ENCODE measurements around the gene TMEM217. TPM values are rescaled to one million over a fixed set of nuclear protein-coding genes. Genes with fewer than 3 reads are reported as not detected.
"Not testable (repeated sequence)": the region's sequence is repeated elsewhere in the genome, so short reads cannot be mapped to it uniquely, and the experiment has no call there.

The TMEM217 gene
- total RNA-seq, 2 donors from 2014 or later = 2.0 to 9.6 TPM

DNA sequence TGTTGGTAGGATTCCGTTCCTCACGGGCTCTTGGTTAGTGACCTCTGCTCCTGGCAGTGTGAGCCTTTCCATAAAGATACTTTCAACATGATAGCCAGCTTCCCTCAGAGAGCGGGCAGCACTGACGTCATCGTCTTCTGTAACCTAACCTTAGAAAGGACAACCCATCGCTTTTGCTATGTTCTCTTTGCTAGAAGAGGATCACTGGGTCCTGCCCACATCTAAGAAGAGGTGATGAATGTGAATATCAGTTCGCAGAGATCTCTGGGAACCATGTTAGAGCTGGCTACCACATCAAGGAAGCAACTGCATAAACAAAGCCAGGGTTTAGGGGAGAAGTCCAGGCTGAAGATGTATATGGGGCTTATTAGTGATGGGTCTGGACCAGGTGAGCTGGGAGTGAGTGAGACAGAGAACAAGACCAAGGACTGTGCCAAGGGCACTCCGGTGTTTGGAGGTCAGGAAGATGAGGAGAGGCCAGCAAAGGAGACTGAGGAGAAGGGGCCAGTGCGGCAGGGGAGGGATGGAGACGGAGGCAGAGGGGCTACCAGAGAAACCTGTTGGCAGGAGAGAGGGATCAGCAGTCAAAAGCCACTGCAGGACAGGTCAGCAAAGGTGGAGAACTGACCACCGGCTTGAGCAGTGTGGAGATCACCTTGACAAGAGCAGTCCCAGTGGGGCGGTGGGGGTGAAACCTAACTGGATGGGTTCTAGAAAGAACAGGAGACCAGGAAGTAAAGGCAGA, 48.3 kb downstream of the TMEM217 start:
- H3K27ac Mint-ChIP-seq = peak overlapping the region; percentile 91 to 93
- H3K36me3 Mint-ChIP-seq = no peaks in the 10 kb centered on the region
- peak; percentile 59 to 61 for DNase-seq (ENCODE audit: low spot score in 2 of 2)
- H3K9me3 Mint-ChIP-seq = no peaks in the 10 kb centered on the region
- ATAC-seq = peak; percentile 65 to 75

DNA sequence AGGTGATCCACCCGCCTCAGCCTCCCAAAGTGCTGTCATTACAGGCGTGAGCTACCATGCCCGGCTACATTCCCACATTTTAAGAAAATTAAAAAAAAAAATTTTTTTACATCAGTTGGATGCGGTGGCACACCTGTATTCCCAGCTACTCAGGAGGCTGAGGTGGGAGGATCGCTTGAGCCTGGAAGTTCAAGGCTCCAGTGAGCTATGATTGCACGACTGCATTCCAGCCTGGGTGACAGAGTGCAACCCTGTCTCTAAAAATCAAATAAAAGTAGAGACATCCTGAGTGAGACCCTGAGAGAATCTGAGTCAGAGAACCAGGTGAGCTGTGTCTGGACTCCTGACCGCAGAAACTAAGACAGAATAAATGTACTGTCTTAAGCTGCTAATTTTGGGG, 49.2 kb downstream of the TMEM217 start:
- peak overlapping the region in 1 of 2 donors; percentile 91 for H3K27ac Mint-ChIP-seq
- no peak for DNase-seq (ENCODE audit: low spot score in 2 of 2)
- H3K36me3 Mint-ChIP-seq = no peaks in the 10 kb centered on the region
- ATAC-seq = no peak
- H3K9me3 Mint-ChIP-seq = no peaks in the 10 kb centered on the region

DNA sequence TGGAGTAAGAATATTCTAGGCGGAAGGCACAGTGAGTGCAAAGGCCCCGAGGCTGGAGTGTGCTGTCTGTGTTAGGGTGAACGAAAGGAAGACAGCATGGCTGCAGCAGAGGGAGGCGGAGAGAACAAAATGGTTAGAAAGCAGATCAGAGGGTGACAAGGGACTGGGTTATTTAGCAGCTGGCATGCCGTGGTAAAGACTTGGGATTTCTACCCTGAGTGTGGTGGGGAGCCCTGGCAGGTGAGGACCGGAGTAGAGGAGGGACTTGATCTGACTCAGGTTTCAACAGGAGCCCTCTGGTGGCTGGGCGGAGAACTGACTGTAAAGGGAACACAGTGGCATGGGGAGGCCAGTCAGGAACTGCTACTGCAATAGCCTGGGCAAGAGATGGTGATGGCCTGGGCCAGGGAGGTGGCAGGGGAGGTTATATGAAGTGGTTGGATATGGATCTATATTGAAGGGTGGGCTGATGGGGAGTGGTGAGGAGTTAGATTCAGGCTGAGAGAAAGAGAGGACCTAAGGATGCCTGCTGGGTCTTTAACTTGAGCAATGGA, 50.0 kb downstream of the TMEM217 start:
- peak overlapping the region; percentile 75 to 85 for H3K27ac Mint-ChIP-seq
- H3K9me3 Mint-ChIP-seq = no peaks in the 10 kb centered on the region
- DNase-seq (ENCODE audit: low spot score in 2 of 2) = peak; percentile 90
- H3K36me3 Mint-ChIP-seq = no peaks in the 10 kb centered on the region
- ATAC-seq = peak; percentile 58 to 65

DNA sequence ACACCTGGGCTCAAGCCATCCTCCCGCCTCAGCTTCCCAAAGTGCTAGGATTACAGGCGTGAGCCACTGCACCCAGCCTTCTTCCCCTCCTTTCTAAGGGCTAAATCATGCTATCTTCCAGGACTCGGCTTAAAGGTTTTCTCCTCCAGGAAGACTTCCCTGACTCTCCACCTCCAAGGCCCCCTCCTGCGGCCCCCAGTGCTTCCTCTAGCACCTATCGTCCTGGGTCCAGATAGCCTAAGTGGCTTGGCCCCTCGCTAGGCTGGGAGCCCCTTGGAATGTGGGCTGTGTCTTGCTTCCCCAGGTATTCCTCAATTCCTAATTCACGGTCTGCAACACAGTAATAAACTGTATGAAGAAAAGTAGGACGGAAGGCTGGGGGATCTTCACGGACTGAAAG, 51.3 kb downstream of the TMEM217 start:
- Mint-ChIP-seq H3K9me3 (no peaks in the 10 kb centered on the region), H3K36me3 (peaks cover 0 to 5% of the 10 kb centered on the region in 2 donors), H3K27ac (peak overlapping the region; percentile 53 to 75)
- DNase-seq (ENCODE audit: low spot score in 2 of 2) (no peak), ATAC-seq (no peak)

DNA sequence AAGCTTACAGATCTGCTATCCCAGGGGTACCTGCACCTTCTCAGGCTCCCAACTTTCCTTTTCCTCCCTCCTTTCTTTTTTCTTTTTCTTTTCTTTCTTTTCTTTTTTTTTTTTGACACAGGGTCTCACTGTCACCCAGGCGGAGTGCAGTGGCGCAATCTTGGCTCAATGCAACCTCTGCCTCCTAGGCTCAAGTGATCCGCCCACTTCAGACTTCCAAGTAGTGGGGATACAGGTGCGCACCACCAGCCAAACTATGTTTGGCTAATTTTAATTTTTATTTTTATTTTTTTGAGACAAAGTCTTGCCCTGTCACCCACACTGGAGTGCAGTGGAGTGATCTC, 52.0 kb downstream of the TMEM217 start:
- Mint-ChIP-seq H3K36me3 (peaks cover 0 to 5% of the 10 kb centered on the region in 2 donors), H3K27ac (peak overlapping the region; percentile 69 to 94), H3K9me3 (no peaks in the 10 kb centered on the region)
- DNase-seq (ENCODE audit: low spot score in 2 of 2) (no peak), ATAC-seq (no peak)

DNA sequence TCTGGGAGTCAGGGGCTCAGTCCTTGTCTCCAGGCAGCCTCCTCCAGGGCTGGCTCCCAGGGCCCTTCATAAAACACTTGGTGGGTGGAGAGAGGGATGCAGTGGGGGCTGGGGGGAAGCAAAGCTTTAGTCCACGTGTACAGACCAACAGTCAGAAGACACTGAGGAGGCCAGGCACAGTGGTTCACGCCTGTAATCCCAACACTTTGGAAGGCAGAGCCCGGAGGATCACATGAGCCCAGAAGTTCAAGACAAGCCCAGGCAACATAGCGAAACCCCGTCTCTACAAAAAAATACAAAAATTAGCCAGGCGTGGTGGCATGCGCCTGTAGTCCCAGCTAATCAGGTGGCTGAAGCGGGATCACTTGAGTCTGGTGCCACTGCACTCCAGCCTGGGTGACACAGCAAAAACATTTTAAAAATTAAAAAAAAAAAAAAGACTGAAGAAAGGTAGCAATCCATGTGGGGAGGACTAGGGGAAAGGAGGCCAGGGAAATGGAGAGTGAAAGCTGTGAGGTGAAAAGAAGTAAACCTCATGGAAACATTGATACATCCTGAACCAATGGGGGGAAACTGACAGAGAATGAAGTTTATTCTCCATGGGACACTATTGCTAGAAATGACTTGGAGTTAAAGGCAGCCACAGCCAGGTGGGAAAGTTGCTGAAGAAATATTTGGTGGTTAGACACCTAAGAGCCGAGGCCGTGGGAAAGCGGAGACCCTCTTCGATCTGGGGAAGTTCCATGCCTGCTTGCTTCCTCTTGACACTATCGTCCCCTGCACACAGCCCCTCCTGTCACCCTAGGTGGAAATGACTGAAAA, 52.6 kb downstream of the TMEM217 start:
- Mint-ChIP-seq H3K9me3 (no peaks in the 10 kb centered on the region), H3K27ac (peak overlapping the region; percentile 69 to 94), H3K36me3 (peaks cover 0 to 5% of the 10 kb centered on the region in 2 donors)
- DNase-seq (ENCODE audit: low spot score in 2 of 2) = no peak
- peak; percentile 38 to 42 for ATAC-seq

DNA sequence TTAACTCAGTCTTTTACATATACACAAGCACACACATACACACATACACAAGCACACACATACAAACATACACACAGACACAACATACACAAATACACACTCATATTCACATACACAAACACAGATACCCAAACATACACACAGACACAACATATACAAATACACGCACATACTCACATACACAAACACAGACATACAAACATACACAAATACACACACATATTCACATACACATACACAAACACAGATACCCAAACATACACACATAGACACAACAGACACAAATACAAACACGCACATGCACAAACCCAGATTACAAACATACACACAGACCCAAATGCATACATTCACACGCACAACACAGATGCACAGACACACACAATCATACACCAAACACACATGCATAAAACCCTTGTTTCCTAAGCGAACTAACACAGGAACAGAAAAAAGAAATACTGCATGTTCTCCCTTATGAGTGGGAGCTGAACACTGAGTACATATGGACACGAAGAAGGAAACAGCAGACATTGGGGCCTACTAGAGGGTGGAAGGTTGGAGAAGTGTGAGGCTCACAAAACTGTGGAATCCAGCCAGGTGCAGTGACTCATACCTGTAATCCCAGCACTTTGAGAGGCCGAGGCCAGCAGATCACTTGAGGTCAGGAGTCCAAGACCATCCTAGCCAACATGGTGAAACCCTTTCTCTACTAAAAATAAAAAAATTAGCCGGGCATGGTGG, 53.8 kb downstream of the TMEM217 start:
- H3K36me3 Mint-ChIP-seq = peaks cover 0 to 5% of the 10 kb centered on the region in 2 donors
- DNase-seq (ENCODE audit: low spot score in 2 of 2) (no peak), ATAC-seq (no peak)
- H3K27ac Mint-ChIP-seq = peak overlapping the region; percentile 0 to 1
- H3K9me3 Mint-ChIP-seq = no peaks in the 10 kb centered on the region

DNA sequence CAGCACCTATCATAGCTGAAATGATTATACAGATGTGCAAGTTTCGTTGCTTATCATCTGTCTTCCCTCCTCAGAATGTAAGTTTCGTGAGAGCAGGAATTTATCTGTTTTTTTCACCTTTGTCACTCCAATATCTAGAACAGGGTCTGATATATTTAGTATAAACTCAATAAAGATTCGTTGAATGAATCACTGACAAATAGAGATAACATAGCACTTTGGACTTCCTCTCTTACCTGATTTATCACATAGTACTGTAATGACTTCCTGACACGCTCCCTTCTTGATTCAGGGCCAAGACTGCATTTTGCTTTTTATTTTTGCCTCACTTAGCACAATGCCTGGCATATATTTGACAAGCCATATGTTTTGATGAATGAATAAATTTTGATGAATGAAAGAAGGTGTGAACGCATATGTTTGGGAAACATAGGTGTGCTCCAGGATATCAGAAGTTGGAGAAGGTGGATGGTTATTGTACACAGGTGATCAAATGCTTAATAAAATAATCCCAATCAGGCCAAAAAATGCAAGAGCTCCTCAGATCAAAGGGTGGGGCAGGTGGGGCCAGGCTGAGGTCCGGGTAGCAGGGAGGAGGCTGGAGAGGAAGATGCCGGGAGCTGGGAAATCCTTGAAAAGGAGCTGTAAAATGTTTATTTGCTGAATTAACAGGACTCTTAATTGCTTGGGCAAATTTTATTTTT, 55.0 kb downstream of the TMEM217 start:
- ATAC-seq (peak; percentile 63 to 69), DNase-seq (ENCODE audit: low spot score in 2 of 2) (no peak)
- Mint-ChIP-seq H3K9me3 (no peaks in the 10 kb centered on the region), H3K36me3 (peaks cover 0 to 5% of the 10 kb centered on the region in 2 donors), H3K27ac (peak overlapping the region; percentile 71 to 92)

DNA sequence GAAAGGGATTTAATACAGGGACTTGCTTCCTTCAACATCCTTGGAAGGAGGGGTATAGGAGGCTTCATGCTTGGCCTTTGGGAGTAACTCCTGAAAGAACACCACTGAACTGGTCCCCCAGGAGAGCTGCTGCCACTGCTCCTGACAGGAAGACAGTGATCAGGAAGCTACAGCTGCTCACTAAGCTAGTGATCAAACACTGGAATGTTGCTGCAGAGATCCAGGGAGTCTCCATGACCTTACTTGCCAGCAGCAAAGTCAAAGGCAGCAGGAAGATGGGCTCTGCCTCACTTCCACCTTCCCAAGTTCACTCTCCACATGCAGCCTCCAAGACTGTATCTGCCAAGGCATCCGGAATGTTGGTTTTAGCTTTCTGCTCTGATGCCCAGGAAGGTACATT, 56.2 kb downstream of the TMEM217 start:
- Mint-ChIP-seq H3K36me3 (peaks cover 0 to 5% of the 10 kb centered on the region in 2 donors), H3K27ac (no peak overlapping the region), H3K9me3 (no peaks in the 10 kb centered on the region)
- ATAC-seq (no peak), DNase-seq (ENCODE audit: low spot score in 2 of 2) (no peak)

DNA sequence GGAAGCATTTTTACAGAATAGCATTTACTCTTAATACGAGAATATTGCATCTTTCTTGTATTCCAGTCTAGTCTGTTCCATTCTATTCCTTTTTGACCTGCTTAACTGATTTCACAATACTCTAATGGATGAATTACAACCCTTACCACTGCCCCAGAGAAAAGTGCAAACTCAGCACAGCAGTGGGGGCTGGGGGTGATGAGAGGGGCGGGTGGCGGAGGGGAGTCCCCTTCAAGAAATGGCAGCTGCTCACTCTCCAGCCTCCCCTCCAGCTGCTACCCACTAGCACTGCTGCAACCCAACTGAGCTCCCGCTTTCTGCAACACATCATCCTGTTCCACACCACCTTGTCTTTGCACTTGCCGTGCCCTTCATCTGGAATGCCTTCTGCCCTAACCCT, 57.9 kb downstream of the TMEM217 start:
- DNase-seq (ENCODE audit: low spot score in 2 of 2) (no peak), ATAC-seq (no peak)

DNA sequence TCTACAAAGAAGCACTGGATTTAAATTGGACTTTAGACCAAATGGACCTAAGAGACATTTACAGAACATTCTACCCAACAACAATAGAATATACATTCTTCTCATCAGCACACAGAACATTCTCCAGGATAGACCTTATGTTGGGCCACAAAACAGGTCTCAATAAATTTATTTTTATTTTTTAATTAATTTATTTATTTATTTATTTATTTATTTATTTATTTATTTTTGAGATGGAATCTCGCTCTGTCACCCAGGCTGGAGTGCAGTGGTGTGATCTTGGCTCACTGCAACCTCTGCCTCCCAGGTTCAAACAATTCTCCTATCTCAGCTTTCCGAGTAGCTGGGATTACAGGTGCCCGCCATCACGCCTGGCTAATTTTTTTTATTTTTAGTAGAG, 61.5 kb downstream of the TMEM217 start:
- ATAC-seq; H3K36me3 Mint-ChIP-seq; DNase-seq (ENCODE audit: low spot score in 2 of 2); H3K9me3 Mint-ChIP-seq; H3K27ac Mint-ChIP-seq: not testable (repeated sequence)

More for the DNA sequence above, 57.9 kb downstream of the TMEM217 start:
- peaks cover 0 to 4% of the 10 kb centered on the region in 2 donors for H3K9me3 Mint-ChIP-seq
- H3K27ac Mint-ChIP-seq = no peak overlapping the region
- peaks cover 0 to 5% of the 10 kb centered on the region in 2 donors for H3K36me3 Mint-ChIP-seq

DNA sequence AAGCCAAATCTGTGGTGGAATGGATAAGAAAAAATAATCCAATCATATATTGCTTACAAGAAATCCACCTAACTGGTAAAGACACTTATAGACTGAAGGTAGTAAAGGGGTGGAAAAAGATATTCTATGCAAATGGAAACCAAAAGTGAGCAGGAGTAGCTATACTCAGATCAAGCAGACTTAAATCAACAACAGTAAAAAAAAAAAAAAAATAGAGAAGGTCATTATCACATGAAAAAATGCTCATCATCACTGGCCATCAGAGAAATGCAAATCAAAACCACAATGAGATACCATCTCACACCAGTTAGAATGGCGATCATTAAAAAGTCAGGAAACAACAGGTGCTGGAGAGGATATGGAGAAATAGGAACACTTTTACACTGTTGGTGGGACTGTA, 63.1 kb downstream of the TMEM217 start:
- peak in 1 of 2 donors; percentile 41 for ATAC-seq
- H3K36me3 Mint-ChIP-seq; H3K9me3 Mint-ChIP-seq; DNase-seq (ENCODE audit: low spot score in 2 of 2): not testable (repeated sequence)
- H3K27ac Mint-ChIP-seq = peak overlapping the region; percentile 59 to 92

DNA sequence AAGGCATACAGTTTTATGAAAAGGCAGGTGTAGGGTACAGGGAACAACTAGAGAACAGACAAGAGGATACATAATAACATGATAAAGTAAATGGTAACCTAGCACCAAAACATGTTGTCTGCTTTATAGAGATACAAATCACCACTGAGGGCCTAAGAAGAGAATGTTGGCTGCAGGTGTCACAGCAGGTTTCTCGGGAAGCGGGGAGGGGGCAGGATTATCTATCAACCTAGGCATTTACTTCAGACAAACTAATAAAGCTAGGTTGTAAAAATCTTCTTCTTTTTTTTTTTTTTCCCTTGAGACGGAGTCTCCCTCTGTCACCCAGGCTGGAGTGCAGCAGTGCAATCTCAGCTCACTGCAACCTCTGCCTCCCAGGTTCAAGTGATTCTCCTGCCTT, 65.3 kb downstream of the TMEM217 start:
- DNase-seq (ENCODE audit: low spot score in 2 of 2) = no peak
- H3K27ac Mint-ChIP-seq = no peak overlapping the region

DNA sequence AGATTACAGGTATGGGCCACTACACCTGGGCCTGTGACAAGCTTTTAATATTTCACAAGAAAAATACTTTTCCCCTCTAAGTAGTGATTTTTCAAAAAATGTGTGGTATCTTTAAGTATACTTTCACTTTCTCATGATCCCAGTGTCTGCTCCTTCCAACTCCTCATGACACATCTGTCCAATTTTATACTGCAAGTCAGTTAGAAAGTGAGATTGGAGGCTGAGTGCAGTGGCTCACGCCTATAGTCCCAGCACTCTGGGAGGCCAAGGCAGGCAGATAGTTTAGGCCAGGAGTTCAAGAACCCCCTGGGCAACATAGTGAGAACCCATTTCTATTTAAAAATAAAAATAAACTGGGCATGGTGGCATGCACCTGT, 67.8 kb downstream of the TMEM217 start:
- ATAC-seq (peak; percentile 82), DNase-seq (ENCODE audit: low spot score in 2 of 2) (no peak)
- H3K36me3 Mint-ChIP-seq = peaks cover 4 to 13% of the 10 kb centered on the region in 2 donors
- H3K27ac Mint-ChIP-seq = peak overlapping the region; percentile 82 to 93
- H3K9me3 Mint-ChIP-seq = peaks cover 3 to 10% of the 10 kb centered on the region in 2 donors

More for the DNA sequence above, 65.3 kb downstream of the TMEM217 start:
- peaks cover 0 to 4% of the 10 kb centered on the region in 2 donors for H3K9me3 Mint-ChIP-seq
- ATAC-seq = no peak
- H3K36me3 Mint-ChIP-seq = no peaks in the 10 kb centered on the region

DNA sequence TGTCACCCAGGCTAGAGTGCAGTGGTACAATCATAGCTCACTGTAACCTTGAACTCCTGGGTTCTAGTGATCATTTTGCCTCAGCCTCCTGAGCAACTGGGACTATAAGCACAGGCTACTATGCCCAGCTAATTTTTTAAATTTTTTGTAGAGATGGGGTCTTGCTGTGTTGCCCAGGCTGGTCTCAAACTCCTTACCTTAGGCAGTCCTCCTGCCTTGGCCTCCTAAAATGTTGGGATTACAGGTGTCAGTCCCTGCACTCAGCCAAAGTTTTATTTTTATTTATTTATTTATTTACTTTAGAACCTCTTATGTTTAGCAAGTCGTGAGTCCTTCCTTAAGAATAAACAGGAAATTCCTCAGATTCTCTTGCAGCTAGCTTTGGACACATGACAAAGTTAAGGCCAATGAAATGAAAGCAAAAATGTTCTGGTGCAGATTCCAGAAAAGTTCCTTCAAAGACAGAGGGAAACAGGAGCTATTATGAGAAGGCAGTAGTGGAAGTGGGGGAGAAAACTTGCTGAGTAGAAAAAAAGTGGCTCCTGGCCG, 68.9 kb downstream of the TMEM217 start:
- ATAC-seq = no peak

More for the DNA sequence above, 68.9 kb downstream of the TMEM217 start:
- peak overlapping the region; percentile 82 to 96 for H3K27ac Mint-ChIP-seq
- H3K36me3 Mint-ChIP-seq = peaks cover 4 to 13% of the 10 kb centered on the region in 2 donors
- no peak for DNase-seq (ENCODE audit: low spot score in 2 of 2)
- H3K9me3 Mint-ChIP-seq = peaks cover 3 to 10% of the 10 kb centered on the region in 2 donors
